GM18517 (cell line): Measurements from ENCODE around the gene KCTD18.
A peak's percentile ranks its signal among the peaks of the same experiment; 100 is the strongest.

ENCODE experiments used
- ATAC-seq: cut with Tn5 transposase; IDR thresholded peaks from one replicate; pipeline ENCODE4 v1.9.1; 2021; ENCODE audit warnings: mild to moderate bottlenecking, moderate library complexity; ENCODE audit not compliant: unreplicated experiment

The KCTD18 gene

GRCh38 chr2:200509612-200510433 is at the start of gene KCTD18:
Gene KCTD18 (minus strand): TSS chr2:200510068. CDS start chr2:200507016, 3,052 bp downstream.
- ATAC-seq, result peak; percentile 94

DNA sequence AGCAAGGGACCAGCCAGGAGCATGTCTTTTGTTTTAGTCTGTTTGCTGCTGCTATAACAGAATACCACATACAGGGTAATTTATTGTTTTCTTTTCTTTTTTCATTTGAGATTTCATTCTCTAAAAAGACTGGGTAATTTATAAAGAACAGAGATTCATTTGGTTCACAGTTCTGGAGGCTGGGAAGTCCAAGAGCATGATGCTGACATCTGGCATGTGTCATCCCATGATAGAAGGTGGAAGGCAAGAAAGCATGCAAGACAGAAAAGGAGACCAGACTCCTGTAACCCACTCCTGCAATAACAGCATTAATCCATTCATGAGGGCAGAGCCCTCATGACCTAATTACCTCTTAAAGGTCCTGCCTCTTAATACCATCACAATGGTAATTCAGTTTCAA is 30.9 kb upstream of the KCTD18 start:
- ATAC-seq, result no peak

DNA sequence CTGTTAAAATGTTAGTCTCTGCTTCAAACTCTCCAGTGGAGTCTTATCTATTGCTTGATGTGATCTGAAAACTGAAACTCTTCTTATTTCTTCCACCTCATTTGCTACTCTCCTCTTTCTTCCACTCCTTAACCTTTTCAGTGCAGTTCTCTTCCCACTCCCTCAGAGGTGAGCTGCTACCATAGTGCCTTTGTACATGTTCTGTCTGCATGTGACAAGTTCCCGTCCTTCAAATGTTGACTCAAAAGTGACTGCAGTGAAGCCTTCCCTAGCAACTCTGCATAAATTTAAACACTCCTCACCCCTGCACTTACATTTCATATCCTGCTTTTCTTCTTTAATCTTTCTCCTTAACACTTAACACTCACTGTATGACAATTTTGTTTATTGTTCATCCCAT is 28.3 kb upstream of the KCTD18 start:
- no peak for ATAC-seq

DNA sequence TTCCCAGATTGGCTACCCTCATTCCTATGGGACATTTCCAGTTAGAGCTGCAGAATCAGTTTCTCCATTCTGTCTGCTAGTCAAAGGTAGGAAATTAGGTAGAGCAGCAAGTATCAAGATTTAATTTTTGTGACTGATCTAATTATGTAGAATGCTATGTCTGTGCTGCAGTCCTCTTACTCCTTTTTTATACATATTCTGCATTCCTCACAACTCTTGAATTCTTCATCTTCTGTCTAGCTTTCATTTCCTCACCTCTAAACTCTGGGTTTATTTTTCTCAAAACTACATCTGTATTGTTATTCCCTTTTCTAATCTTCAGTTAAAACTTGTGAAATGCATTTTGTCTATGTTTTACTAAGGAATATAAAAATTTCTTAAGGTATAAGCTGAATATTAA is 24.7 kb upstream of the KCTD18 start:
- ATAC-seq, result no peak

GRCh38 chr2:200533754-200534153 is 23.9 kb upstream of the KCTD18 start:
- no peak for ATAC-seq

GRCh38 chr2:200528228-200528627 is 18.4 kb upstream of the KCTD18 start:
- ATAC-seq, result no peak

- peak; percentile 100 for ATAC-seq
These were observed 16.2 kb upstream of the KCTD18 start, which contains the start of gene SGO2 for GRCh38 chr2:200525882-200526651. Gene SGO2 (plus strand): TSS chr2:200526207. CDS start chr2:200532976, 6,769 bp downstream.

DNA sequence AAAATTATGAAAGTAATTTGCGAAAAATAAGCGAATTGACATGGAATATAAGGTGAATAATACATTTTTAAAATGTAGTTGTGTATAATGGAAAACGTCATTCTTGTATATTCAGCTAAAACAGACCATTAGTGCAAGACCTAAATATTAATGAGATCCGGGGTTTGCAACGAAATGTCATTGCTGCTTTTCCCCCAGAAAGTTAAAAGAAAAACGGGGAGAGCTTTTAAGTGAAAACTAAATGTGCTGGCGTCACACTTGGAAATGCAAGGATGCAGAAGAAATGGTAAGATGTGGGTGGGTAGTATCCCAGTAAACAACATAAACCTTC is 15.6 kb upstream of the KCTD18 start:
- ATAC-seq, result no peak

GRCh38 chr2:200525066-200525465 is 15.2 kb upstream of the KCTD18 start:
- no peak for ATAC-seq

- ATAC-seq, result no peak
These were observed 13.7 kb upstream of the KCTD18 start for GRCh38 chr2:200523604-200524003.

DNA sequence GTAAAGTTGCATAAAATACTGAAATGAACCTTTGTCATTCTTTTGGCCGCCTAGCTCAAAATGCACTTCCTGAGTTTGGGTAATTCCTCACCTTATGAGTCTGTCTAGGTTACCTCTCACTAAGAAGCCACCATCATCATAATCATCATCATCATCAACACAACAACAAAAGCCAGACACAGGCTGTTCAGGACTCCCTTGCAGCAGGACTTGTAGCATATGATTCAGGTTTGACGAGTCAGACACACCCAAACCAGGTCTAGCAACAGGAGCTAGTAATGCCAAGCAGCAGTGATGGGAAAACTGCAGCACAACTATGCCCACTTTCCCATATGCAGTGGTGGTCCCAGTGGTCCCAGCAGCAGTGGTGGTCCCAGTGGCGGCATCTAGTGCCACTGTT is 13.3 kb upstream of the KCTD18 start:
- no peak for ATAC-seq

DNA sequence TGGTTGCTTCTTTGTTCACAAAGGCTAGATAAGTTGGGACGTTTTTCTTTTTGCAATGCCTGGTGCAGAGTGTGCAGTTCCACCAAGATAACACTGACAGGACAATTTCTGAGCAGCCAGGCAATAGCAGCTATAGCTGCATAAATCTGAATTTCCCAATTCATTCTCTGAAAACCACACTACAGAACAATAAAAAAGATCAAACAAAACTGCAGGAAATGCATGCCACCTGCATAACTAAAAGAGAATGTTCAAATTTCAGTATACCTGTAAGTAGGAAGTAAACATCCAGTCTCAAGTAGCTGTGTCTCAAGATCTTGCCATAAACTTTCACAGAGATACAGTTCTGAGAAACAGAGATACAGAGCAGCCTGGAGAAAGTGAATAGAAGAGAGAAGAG is 5.3 kb upstream of the KCTD18 start:
- ATAC-seq, result no peak

GRCh38 chr2:200509235-200509611 is 645 bp downstream of the KCTD18 start:
- ATAC-seq, result peak; percentile 1

DNA sequence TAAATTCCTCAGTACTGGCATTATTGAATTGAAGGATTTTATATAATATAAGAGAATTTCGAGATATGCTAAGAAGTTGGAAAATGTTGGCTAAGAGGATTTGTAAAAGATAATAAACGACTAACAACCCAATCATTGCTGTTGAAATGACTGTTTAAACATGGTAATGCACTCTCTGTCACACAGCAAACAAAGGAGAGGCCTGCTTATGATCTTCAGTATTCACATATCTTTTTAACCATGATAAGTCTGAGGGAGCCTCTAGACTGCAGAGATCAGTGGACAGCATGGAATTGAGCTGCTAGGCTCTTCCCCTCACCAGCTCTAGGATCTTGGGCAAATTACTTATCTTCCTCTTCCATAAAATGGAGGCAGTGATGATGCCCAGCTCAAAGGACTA is 2.7 kb downstream of the KCTD18 start:
- ATAC-seq, result no peak

- no peak for ATAC-seq
These were observed 3.2 kb downstream of the KCTD18 start for GRCh38 chr2:200506679-200507078.

GRCh38 chr2:200502196-200502595 is 7.7 kb downstream of the KCTD18 start:
- no peak for ATAC-seq

GRCh38 chr2:200498402-200499162 is 11.3 kb downstream of the KCTD18 start:
- ATAC-seq, result no peak

DNA sequence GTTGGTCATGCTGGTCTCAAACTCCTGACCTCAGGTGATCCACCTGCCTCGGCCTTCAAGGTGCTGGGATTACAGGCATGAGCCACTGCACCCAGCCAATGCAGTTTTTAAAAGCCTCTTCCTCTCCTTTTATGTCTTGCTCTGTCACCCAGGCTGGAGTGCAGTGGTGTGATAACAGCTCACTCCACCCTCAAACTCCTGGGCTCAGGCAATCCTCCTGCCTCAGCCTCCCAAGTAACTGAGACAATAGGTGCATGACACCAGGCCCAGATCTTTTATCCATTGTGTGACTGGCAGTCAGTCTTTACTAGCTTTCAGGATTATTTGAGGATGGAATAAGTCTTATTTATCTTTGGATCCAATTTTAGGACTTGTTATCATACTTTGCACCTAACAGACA is 13.2 kb downstream of the KCTD18 start:
- ATAC-seq, result no peak

- no peak for ATAC-seq
These were observed 15.8 kb downstream of the KCTD18 start for GRCh38 chr2:200494048-200494447.

DNA sequence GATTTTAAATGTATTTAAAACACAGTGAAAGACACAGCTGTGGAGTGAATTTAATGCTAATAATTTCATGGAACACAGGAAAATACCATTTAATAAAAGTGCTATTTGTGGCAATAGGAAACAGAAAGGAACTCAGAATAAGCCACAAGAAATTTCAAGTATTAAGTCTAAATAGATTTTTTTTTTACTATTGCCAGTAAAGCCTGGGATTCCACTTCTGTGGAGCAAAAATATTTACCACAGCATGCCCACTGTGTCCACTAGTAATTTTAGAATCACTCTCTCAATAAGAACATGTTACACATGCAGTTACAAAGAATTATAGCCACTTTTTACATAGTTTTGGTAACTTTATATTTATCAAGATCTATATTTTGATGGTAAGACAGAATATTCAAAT is 17.2 kb downstream of the KCTD18 start:
- no peak for ATAC-seq

DNA sequence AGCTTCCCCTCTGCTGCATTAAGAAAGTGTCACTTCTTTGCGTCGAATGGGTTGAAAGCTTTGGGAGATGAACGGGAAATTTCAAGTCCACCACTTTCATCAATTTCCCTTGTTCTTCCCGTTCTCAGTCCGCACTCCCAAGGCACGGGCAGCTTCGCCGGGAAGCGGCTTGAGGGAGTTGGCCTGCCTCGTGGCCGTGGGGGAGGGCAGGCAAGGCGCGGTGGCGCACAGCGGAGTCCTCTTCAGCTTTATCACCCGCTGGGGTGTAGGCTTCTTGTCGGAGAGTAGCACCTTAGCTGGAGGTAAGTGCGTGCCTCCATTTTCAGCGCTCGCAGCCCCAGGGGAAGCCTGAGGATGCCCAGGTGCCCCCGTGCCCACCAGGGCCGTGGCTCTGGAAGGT is 19.9 kb downstream of the KCTD18 start:
- no peak for ATAC-seq

GRCh38 chr2:200488169-200488568 is 21.7 kb downstream of the KCTD18 start:
- ATAC-seq, result no peak
